SK-MEL-5 (cell line): ENCODE measurements around the gene LARP4B. TPM values are rescaled to one million over a fixed set of nuclear protein-coding genes. Genes with fewer than 3 reads are reported as not detected.
"Not testable (repeated sequence)": the region's sequence is repeated elsewhere in the genome, so short reads cannot be mapped to it uniquely, and the experiment has no call there.

Experiments
- DNase-seq: peaks from one replicate; pipeline ENCODE4 v3.0.0-alpha.2; 2016; ENCODE audit warnings: low read depth, low spot score
- in situ Hi-C: cut with HindIII; loops from 2 replicates; pipeline ENCODE4 v1.10.0; 2016; ENCODE audit warnings: low sequenced_read_pairs, high pct_unique_total_duplicates, low pct_unique_long_range_greater_than_20kb
- total RNA-seq: library from RNA; depleted of rRNA; stranded (reverse); fragments of >200 nt; shearing (Covaris generic); gene quantifications from 2 replicates; pipeline ENCODE4 v1.2.3, GENCODE V29; 2014

LARP4B gene
- total RNA-seq, 1 experiment from 2014 or later = 23.1 TPM

DNA sequence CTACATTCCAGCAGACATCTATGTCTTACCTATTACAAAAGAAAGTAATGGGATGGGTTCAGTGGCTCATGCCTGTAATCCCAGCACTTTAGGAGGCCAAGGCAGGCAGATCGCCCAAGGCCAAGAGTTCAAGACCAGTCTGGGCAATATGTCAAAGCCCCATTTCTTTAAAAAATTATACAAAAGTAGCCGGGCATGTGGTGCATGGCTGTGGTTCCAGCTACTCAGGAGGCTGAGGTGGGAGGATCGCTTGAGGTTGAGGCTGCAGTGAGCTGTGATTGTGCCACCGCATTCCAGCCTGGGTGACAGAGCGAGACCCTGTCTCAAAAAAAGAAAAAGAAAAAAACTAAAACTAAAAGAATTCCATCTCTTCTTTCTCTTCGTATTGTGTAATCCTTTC lies 2.7 kb upstream of the LARP4B start:
- in situ Hi-C loops, DNase-seq: not testable (repeated sequence)

DNA sequence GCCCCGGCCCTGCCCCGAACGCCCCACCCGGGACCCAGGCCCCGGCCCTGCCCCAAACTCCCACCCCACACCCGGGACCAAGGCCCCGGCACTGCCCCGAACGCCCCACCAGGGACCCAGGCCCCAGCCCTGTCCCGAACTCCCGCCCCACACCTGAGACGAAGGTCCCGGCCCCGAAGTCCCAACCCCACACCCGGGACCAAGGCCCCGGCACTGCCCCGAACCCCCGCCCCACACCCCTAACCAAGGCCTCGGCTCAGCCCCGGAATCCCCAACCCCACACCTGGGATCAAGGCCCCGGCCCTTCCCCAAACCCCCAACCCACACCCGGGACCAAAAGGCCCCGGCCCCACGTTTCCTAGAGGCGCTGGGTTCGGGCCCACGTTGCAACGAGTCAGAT lies 1.1 kb upstream of the LARP4B start:
- in situ Hi-C loops = no loop called here
- DNase-seq = no peak

DNA sequence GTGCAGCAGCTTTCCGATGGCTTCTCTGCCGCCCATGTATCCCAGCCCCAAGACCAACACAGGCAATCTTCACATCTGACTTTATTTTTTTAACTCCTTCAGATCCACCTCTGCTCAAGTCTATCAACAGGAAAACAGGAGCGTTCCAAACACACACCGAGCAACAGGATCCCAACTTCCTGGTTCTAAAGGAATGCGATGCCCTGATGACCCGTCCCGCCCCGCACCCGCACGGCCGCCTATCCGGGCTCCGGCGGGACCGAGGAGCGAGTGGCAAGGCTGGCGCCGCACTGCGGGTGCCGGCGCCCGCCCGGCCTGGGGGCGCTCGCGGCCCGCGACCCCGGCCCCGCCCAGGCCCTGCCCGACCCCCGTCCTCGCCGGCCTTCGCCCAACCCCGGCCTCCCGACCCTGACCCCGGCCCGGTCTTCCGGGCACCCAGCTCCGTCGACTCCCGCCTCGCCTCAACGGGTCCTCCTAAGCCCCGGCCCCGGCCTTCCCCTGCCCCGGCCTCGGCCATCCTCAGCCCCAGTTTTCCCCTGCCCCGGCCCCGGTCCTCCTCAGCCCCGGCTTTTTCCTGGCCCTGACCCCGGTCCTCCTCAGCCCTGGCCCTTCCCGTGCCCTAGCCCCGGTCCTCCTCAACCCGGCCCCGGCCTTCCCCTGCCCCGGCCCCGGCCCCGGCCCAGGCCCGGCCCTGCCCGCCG lies 730 bp downstream of the LARP4B start:
- peak; percentile 15 for DNase-seq
- in situ Hi-C loops = no loop called here

DNA sequence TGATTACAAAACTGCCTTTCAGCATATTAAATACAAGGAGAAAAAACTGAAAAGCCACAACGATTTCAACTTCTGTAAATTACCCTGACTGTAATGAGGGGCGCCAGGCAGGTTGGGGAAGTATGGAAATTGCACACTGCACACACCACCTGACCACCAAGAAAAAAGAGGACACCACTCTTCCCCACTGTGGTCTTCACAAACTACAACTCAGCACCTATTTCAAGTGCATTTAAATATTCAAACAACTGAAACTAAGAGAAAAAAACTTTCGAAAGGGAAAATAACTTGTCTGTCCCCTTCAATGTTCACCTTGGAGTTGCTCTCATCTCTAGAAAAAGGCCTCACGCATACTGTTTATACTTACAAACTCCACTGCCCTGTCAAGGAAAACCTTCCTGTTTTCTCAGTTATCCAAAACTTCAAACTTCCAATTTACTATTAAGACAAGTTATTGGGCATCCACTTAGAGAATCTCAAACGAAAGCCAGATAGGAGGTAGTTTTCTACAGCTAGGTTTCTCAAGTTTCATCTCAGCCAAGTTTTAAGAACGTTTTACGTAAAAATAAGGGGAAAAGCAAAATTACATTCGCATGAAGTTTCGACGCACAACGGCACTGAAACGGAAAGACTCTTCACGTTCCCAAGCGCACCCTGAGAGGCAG lies 1.4 kb downstream of the LARP4B start:
- in situ Hi-C loops = no loop called here

DNA sequence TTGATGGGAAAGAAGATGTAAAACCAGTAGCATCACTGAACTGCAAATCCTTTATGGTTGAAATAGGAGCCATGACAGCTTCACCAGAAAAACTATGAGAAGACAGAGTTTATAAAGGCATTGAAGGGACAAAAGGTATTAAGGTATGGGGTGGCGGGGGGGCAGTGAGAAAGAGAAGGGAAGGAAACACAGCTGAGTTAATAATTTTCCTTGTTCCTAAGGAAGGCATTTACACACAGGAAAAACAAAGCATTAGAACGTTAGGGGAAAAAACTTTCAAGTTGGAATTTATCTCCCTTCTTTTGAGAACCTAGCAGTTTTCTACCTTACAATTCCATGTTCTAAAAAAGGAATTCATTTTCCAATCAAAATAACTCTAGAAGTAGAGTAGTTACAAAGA lies 4.4 kb downstream of the LARP4B start:
- in situ Hi-C loops = no loop called here
- no peak for DNase-seq

More for the DNA sequence above, 1.4 kb downstream of the LARP4B start:
- no peak for DNase-seq

DNA sequence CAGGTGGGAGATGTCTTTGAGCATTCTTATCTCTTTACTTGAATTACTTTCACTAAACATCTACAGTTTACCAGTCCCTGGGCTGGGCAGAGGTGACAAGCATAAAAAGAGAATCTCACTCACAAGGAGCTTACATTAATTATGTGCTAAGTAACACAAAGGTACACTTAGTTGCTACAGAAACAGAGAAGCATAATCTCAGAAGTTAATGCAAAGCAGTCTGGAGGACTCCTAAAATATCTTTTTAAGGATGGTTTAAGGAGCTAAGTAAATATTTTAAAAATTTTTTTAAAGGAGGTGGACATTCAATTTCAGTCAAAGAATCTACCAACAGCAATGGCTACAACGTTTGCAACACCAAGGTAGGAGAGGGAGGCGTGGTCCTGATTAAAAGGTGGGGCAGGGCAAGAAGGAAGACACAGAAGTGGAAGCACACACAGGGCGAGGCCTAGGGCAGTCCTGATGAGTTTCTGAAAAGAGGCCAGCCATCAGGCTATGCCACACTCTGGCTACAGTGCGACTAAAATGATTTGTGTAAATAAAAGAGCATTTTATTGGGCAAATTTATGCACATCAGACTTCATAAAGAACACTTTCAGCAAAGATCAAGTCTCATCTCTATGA lies 5.3 kb downstream of the LARP4B start:
- in situ Hi-C loops = no loop called here
- DNase-seq = no peak

DNA sequence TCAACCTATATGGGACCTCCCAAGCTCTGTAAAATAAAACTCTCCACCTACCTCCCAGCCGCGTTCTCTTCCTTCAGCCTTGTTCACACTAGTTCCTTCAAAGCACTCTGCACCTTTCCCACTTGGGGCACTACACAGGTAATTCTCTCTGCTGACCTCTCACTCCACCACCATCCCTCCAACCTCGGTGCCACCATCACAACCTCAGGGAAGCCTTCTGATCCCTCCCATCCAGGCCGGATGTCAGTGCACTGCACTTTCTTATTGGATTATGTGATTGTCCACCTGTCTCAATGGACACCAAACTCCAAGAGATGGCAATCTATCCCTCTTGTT lies 7.0 kb downstream of the LARP4B start:
- no peak for DNase-seq
- in situ Hi-C loops = no loop called here

DNA sequence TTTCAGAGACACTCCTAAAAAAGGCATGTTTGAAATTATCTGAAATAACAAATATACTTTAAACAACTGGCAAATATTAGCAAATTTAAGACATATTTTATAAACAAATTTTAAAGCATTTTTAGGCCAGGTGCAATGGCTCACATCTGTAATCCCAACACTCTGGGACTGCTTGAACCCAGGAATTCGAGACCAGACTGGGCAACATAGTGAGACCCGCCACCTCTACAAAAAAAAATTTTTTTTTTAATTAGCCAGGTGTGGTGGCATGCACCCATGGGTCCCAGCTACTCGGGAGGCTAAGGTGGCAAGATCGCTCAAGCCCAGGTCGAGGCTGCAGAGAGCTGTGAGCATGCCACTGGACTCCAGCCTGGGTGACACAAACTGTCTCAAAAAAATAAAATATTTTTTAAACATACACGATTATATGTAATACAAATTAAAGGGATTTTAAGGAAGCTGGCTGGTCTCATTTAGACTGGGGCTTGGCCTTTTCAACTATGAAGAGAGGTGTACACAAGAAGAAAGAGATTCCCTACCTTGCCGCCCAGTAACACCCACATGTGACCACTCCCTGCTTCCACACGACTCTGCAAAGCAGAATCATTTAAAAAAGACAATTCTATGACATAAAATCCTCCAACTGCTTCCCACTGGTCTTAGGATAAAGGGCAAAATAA lies 7.5 kb downstream of the LARP4B start:
- DNase-seq = no peak
- in situ Hi-C loops = no loop called here

DNA sequence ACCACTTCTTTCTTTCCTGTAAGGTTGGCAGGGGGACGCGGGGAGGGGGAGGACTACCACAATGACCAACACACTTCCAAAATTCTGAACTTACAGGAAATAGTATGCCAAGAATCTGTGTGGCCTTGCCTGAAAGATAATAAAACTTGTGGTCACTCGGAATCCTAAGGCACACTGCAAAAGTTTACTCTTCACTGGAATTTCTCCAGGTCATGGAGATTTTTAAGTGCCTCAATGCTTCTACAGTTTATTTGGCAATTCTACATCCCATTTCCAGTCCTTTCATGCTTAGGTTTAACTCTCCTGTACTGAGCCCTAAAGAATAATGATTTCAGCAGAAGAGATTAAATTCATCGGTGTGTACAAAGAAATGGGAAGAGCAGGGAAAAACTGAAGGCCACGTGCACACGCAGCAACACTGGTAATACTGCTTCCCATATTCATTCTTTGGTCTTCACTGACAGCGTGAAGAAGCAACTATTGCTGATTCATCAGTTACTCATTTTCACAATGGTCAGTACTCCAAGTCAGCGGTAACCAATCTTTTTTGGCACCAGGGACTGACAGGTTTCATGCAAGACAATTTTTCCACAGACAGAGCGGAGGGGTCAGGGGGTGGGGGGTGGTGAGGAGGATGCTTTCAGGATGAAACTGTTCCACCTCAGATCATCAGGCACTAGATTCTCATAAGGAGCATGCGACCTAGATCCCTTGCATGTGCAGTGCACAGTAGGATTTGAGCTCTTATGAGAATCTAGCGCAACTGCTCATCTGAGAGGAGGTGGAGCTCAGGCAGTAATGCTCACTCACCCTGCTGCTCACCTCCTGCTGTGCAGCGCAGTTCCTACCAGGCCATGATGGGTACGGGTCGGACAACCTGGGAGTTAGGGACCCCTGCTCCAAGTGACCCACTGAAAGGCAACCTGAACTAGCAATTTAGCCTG lies 9.8 kb downstream of the LARP4B start:
- DNase-seq = no peak
- in situ Hi-C loops = no loop called here

DNA sequence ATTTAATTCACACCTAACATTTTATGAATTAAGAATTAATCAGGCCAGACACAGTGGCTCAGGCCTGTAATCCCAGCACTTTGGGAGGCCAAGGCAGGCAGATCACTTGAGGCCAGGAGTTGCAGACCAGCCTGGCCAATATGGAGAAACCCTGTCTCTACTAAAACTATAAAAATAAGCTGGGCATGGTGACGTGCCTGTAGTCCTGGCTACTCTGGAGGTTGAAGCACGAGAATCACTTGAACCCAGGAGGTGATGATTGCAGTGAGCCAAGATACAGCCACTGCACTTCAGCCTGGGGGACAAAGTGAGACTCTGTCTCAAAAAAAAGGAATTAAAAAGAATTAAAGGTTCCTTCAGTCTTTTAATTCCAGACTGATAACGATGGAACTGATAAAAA lies 11.1 kb downstream of the LARP4B start:
- in situ Hi-C loops = no loop called here
- DNase-seq = no peak

DNA sequence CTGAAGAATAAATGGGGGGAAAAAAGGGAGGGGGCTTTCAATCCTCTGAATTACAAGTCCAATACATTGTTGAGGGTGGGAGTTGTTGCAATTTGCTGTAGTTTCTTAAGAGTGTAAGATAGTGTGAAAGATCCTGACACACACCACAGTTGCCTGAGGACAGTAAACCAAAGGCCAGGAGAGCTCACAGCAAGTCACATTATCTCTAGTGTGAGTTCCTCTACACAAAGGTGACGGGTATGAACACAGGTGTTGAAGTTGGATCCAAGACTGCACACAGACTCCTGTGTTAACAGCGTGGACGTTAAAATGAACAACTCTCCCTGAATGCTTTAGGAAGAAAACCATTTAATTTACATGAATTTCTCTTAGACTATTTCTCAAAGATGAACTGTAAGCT lies 12.0 kb downstream of the LARP4B start:
- in situ Hi-C loops = no loop called here

DNA sequence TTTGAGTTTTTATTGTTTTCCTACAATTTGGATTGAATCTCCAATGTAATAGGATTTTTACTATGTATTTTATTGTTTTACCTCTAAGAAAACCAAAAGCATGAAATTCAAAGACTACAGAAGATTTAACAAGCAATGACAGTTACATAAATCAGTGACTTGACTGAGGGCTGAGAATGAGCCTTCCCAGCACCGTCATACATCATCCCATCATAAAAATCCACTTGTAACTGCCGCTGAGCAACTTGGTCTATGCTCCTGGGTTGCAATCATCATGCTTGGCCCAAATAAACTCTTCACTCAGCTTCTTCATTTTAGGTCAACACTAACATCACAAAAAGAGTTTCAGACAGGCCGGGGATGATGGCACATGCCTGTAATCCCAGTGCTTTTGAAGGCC lies 13.5 kb downstream of the LARP4B start:
- DNase-seq = no peak
- in situ Hi-C loops = no loop called here

More for the DNA sequence above, 12.0 kb downstream of the LARP4B start:
- no peak for DNase-seq

DNA sequence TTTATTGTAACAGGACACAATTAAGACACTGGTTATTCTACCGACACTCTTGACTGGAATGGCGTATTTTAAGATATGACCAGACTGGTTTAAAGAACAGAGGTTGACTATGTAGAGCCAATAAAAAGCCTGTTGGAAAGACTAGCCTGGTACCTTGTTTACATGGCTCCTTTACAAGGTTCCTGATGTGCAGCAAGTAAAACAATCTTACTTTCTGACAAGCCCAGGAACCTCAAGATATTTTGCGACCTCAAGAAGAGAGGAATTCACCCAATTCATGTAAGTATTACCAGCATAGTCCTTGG lies 14.1 kb downstream of the LARP4B start:
- no peak for DNase-seq
- in situ Hi-C loops = no loop called here

DNA sequence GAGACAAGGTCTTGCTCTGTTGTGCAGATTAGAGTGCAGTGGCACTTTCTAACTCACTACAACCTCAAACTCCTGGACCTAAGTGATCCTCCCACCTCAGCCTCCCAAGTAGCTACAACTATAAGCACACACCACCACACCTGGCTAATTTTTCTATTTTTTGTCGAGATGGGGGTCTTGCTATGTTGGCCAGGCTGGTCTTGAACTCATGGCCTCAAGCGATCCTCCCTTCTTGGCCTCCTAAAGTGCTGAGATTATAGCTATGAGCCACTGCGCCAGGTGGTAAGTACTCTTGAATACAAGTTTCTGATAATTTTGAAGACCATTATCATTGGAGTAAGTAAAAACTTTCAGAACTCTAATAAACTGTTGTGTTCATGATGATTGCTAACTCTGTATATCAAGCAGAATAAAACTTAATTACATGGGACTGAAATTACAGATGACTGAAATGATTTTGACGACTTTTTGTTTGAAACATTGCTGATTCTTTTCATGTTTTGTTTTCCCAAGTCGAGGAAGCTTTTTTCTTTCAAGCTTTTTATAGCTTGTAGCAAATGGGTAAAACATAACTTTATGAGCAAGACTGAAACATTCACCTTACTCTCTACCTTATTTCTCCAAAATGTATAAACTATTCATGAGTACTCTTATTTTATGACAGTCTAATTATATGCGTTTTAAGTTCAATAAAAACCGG lies 14.6 kb downstream of the LARP4B start:
- no peak for DNase-seq
- in situ Hi-C loops = no loop called here

DNA sequence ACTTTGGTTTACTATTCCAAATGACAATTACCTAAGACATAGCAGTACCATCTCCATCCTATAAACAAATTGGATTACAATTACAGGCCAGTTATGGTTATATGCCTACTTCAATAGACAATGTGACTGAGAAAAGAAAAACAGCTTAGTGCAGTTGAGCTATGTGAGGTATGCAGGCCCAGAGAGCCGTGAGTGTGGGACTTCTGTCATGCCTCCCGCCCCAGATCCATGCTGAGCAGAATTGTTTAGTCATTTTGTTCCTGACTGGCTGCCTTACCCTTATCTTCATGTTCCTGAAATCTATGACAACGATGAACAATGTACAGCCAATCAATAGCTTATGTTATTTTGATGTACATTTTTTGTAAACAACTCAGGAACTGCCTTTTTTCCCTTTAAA lies 21.7 kb downstream of the LARP4B start:
- no peak for DNase-seq
- in situ Hi-C loops = no loop called here

DNA sequence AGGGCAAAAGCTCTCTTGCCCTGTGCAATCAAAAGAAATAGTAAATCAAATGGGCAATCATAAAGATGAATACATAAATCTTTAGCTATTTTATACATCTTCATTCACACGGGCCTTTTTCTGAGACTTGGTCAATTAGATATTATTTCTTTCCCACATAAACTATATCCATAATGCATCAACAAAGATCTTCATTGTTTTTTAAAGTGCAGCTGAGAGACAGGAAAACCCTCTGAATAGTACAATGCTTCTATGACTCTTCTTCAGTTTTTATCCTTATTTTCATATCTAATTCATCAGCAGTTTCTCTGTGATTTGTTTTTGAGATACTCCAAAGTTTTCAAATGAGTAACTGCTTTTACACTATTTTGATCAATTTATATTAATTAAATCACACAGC lies 25.5 kb downstream of the LARP4B start:
- in situ Hi-C loops = no loop called here
- peak; percentile 8 for DNase-seq

DNA sequence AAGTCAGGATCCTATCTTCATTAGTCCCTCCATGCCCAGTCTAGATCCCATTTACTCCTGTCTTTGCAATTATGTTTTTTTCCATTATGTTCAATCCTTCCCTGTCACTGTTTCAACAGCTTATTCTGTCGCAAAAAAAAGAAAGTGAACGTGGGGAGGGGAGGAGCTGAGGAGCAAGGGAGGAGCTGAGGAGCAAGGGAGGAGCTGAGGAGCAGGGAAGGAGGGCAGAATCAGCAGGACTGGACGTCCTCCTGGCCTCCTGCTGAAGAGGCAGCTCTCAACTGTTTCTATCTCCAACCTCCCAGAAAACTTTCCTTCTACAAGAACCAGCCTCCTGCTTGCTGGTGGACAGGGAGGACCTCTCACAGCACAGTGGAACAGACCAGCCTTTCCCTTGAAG lies 26.0 kb downstream of the LARP4B start:
- peak; percentile 20 for DNase-seq
- in situ Hi-C loops = no loop called here
